Measurements from ENCODE around the gene TRIB2. TPM values are rescaled to one million over a fixed set of nuclear protein-coding genes. Genes with fewer than 3 reads are reported as not detected.

TRIB2 gene
- total RNA-seq, 6 donors from 2014 or later = 25.4 to 104 (median 42.4) TPM

- peak overlapping the region in 1 of 4 donors; percentile 18 for H3K4me3 ChIP-seq
- 76 to 79% methylated on average over 12 of the region's 12 CpGs for WGBS, 2 donors
Observed at GRCh38 chr2:12725233-12726187, 8.8 kb downstream of the TRIB2 start.

GRCh38 chr2:12726271-12726670 lies 9.5 kb downstream of the TRIB2 start:
- WGBS, 2 donors = 61 to 77% methylated on average over 2 of the region's 2 CpGs

More at GRCh38 chr2:12725233-12726187, 8.8 kb downstream of the TRIB2 start:
- Histone ChIP-seq H3K4me1 (peaks cover 52 to 80% (median 57%) of the 10 kb centered on the region in 4 donors), H3K27me3 (no peaks in the 10 kb centered on the region), H3K9me3 (no peaks in the 10 kb centered on the region), H3K36me3 (peaks cover 3 to 66% (median 7%) of the 10 kb centered on the region in 4 donors), H3K27ac (peak overlapping the region; percentile 13 to 95 (median 52))
- ATAC-seq (ENCODE audit: low FRiP score in 2 of 2) = no peak
- TF ChIP-seq EP300 (IDR thresholded peaks at IDR 0.05) = no peak
- TF ChIP-seq POLR2AphosphoS5 (IDR thresholded peaks at IDR 0.05) = no peak
- TF ChIP-seq POLR2A (IDR thresholded peaks at IDR 0.05) = no peak
- no peak for TF ChIP-seq CTCF (IDR thresholded peaks at IDR 0.05)
- no peak for DNase-seq

GRCh38 chr2:12727065-12727464 lies 10.3 kb downstream of the TRIB2 start:
- ATAC-seq (ENCODE audit: low FRiP score in 2 of 2) = no peak
- Histone ChIP-seq H3K27me3 (no peaks in the 10 kb centered on the region), H3K27ac (peak overlapping the region in 2 of 4 donors; percentile 5 to 95), H3K4me1 (peaks cover 45 to 74% (median 61%) of the 10 kb centered on the region in 4 donors), H3K9me3 (no peaks in the 10 kb centered on the region), H3K36me3 (peaks cover 3 to 80% (median 7%) of the 10 kb centered on the region in 4 donors), H3K4me3 (no peak overlapping the region)
- WGBS, 2 donors = 70 to 75% methylated on average over 6 of the region's 6 CpGs
- TF ChIP-seq POLR2A (IDR thresholded peaks at IDR 0.05) = no peak
- TF ChIP-seq CTCF (IDR thresholded peaks at IDR 0.05) = no peak
- no peak for TF ChIP-seq EP300 (IDR thresholded peaks at IDR 0.05)
- TF ChIP-seq POLR2AphosphoS5 (IDR thresholded peaks at IDR 0.05) = no peak
- DNase-seq = no peak

More at GRCh38 chr2:12726271-12726670, 9.5 kb downstream of the TRIB2 start:
- Histone ChIP-seq H3K4me3 (no peak overlapping the region), H3K36me3 (peaks cover 3 to 73% (median 7%) of the 10 kb centered on the region in 4 donors), H3K27ac (peak overlapping the region in 2 of 4 donors; percentile 13 to 95), H3K9me3 (no peaks in the 10 kb centered on the region), H3K27me3 (no peaks in the 10 kb centered on the region), H3K4me1 (peaks cover 47 to 73% (median 57%) of the 10 kb centered on the region in 4 donors)
- ATAC-seq (ENCODE audit: low FRiP score in 2 of 2) (no peak), DNase-seq (no peak)
- TF ChIP-seq EP300 (IDR thresholded peaks at IDR 0.05) (no peak), POLR2A (IDR thresholded peaks at IDR 0.05) (no peak), CTCF (IDR thresholded peaks at IDR 0.05) (no peak), POLR2AphosphoS5 (IDR thresholded peaks at IDR 0.05) (no peak)

GRCh38 chr2:12727641-12728040 lies 10.9 kb downstream of the TRIB2 start:
- peaks cover 47 to 74% (median 63%) of the 10 kb centered on the region in 4 donors for H3K4me1 ChIP-seq
- DNase-seq (no peak), ATAC-seq (ENCODE audit: low FRiP score in 2 of 2) (no peak)
- no peaks in the 10 kb centered on the region for H3K9me3 ChIP-seq
- H3K36me3 ChIP-seq = peaks cover 3 to 81% (median 7%) of the 10 kb centered on the region in 4 donors
- no peaks in the 10 kb centered on the region for H3K27me3 ChIP-seq
- peak overlapping the region in 2 of 4 donors; percentile 5 to 95 for H3K27ac ChIP-seq
- H3K4me3 ChIP-seq = no peak overlapping the region
- no peak for TF ChIP-seq EP300 (IDR thresholded peaks at IDR 0.05)
- no peak for TF ChIP-seq POLR2A (IDR thresholded peaks at IDR 0.05)
- TF ChIP-seq CTCF (IDR thresholded peaks at IDR 0.05) = no peak
- no peak for TF ChIP-seq POLR2AphosphoS5 (IDR thresholded peaks at IDR 0.05)
- WGBS, 2 donors = 67 to 74% methylated on average over 4 to 5 of the region's 5 CpGs

Measured in upper lobe of left lung (tissue), 6 donors.